Erythroblast (primary cell): ENCODE results near the gene ARHGAP44.

ENCODE experiments used
- GATA1 ChIP-seq: IDR thresholded peaks from 2 replicates; pipeline ENCODE4 v1.6.1; 2011; ENCODE audit warnings: low read depth, mild to moderate bottlenecking, control low read depth, low read length, moderate library complexity
- POLR2A ChIP-seq: IDR thresholded peaks from 2 replicates; pipeline ENCODE4 v1.6.1; 2011; ENCODE audit warnings: mild to moderate bottlenecking, low read length

DNA sequence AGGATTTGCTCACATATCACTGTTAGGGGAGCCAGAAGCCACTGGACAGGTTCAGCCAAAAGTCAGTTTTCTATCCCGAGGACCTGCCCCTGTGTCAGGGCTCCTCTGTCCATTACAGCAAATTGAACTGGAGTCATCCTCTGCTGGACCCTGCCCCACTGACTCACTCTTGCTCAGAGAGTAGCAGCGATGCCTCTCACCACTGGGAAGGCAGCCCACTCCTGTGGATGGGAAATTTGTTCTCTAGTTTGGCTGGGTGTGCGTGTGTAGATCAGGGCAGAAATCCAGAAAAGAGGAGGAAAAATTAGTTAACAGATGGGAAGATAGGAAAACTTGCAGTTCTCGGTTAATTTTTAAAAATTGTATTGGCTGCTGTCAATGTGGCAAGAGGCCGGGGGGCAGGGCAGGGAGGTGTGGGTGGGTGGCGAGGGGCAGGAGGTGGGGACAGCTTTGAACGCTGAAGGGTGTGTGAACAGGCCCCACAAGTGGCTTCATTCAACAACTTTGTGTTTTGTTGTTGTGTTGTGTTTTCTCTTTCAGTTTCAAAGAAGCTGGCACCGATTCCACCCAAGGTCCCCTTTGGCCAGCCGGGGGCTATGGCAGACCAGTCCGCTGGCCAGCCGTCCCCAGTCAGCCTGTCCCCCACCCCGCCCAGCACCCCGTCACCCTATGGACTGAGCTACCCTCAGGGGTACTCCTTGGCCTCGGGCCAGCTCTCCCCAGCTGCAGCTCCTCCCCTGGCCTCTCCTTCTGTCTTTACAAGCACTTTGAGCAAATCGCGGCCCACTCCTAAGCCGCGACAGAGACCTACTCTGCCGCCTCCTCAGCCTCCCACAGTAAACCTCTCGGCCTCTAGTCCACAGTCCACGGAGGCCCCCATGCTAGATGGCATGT is 194.9 kb downstream of the ARHGAP44 start:
- TF ChIP-seq POLR2A (no peak), GATA1 (no peak)
